Tibial nerve (tissue), 4 donors: ENCODE measurements around the gene MXD1.

Experiments
- EP300 ChIP-seq, 2 donors: sonication (generic); formaldehyde crosslinking; IDR thresholded peaks; one replicate each; pipeline ENCODE4 v1.6.1; 2017; ENCODE audit warnings: antibody characterized with exemption in 2 of 2, mild to moderate bottlenecking in 1 of 2
- TF ChIP-seq, protein P1 (sequence below), 5 experiments: fragments of 200-600 bp in 3 of 5; fragments of 450-650 bp in 2 of 5; sonication (generic) in 3 of 5; IDR thresholded peaks; one replicate each; pipeline ENCODE4 v1.5.1; 2016 to 2019; ENCODE audit warnings: antibody characterized with exemption in 5 of 5, mild to moderate bottlenecking in 3 of 5, moderate library complexity in 2 of 5

DNA sequence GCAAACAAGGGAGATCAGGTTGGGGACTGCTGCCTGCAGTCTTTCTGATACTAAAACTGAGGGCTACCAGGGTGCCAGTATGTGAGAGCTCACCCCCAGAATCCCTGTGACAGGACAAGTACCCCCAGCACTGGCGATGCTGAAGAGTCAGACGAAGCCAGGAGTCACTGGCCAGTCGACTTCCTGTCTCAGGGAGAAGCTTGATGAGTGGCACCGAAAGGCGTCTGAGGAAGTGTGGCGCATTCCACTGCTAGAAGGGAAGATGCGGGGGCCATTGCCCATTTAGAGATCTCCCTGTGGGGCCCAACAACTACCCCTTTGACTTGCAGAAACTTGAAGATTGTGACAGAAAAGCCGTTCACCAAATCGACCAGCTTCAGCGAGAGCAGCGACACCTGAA is 22.0 kb downstream of the MXD1 start:
- TF ChIP-seq, protein P1, sequence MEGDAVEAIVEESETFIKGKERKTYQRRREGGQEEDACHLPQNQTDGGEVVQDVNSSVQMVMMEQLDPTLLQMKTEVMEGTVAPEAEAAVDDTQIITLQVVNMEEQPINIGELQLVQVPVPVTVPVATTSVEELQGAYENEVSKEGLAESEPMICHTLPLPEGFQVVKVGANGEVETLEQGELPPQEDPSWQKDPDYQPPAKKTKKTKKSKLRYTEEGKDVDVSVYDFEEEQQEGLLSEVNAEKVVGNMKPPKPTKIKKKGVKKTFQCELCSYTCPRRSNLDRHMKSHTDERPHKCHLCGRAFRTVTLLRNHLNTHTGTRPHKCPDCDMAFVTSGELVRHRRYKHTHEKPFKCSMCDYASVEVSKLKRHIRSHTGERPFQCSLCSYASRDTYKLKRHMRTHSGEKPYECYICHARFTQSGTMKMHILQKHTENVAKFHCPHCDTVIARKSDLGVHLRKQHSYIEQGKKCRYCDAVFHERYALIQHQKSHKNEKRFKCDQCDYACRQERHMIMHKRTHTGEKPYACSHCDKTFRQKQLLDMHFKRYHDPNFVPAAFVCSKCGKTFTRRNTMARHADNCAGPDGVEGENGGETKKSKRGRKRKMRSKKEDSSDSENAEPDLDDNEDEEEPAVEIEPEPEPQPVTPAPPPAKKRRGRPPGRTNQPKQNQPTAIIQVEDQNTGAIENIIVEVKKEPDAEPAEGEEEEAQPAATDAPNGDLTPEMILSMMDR (IDR thresholded peaks at IDR 0.05), result no peak
- no peak for TF ChIP-seq EP300 (IDR thresholded peaks at IDR 0.05)
